Thoracic aorta (tissue), 2 donors: Measurements from ENCODE around the gene OR6K6. TPM values are rescaled to one million over a fixed set of nuclear protein-coding genes. Genes with fewer than 3 reads are reported as not detected.

Experiments used
- ATAC-seq: fragments of 150-250 bp; one replicate; pipeline ENCODE4 v1.8.0; 2017; ENCODE audit warnings: low read depth; ENCODE audit not compliant: insufficient number of reproducible peaks, low FRiP score
- DNase-seq: peaks from one replicate; pipeline ENCODE4 v3.0.0-alpha.2; 2020; ENCODE audit warnings: low spot score
- H3K27ac ChIP-seq, 2 donors: fragments of 200-600 bp; sonication (generic); 1 replicate in 1 of 2; 2 replicates in 1 of 2; pipeline ENCODE4 v1.5.1; 2016; ENCODE audit warnings: mild to moderate bottlenecking in 2 of 2, moderate library complexity in 2 of 2
- H3K27me3 ChIP-seq: fragments of 200-600 bp; sonication (generic); replicated peaks from 2 replicates; pipeline ENCODE4 v1.6.0; 2016; ENCODE audit warnings: mild to moderate bottlenecking; ENCODE audit not compliant: insufficient read depth
- H3K36me3 ChIP-seq: fragments of 200-600 bp; sonication (generic); one replicate; pipeline ENCODE4 v1.5.1; 2016
- H3K4me1 ChIP-seq, 2 donors: fragments of 200-600 bp; sonication (generic); 1 replicate in 1 of 2; 2 replicates in 1 of 2; pipeline versions ENCODE4 v1.5.1 to v1.6.0; 2016; ENCODE audit warnings: low read depth in 2 of 2, mild to moderate bottlenecking in 1 of 2; ENCODE audit not compliant: control insufficient read depth in 1 of 2
- H3K4me3 ChIP-seq: fragments of 200-600 bp; sonication (generic); 2 replicates; pipeline ENCODE4 v1.5.1; 2016; ENCODE audit warnings: mild to moderate bottlenecking
- H3K9me3 ChIP-seq: fragments of 200-600 bp; sonication (generic); 2 replicates; pipeline ENCODE4 v1.5.1; 2016
- CTCF ChIP-seq: fragments of 200-600 bp; sonication (generic); IDR thresholded peaks from one replicate; pipeline ENCODE4 v1.5.1; 2019; ENCODE audit warnings: antibody characterized with exemption
- total RNA-seq, 2 donors: library from RNA; depleted of rRNA; stranded (reverse); fragments of >200 nt; gene quantifications; one replicate each; pipeline versions ENCODE4 v1.1.0 to v1.2.3, GENCODE V29; 2016

The OR6K6 gene
- not detected for total RNA-seq

- no peak within 1 kb of the TSS for H3K4me3 ChIP-seq
- no peak for ATAC-seq
- H3K27ac ChIP-seq: no peak within 1 kb of the TSS
- no peaks in the 10 kb centered on the region for H3K27me3 ChIP-seq
- H3K9me3 ChIP-seq: no peaks in the 10 kb centered on the region
- DNase-seq: no peak
- no peaks in the 10 kb centered on the region for H3K36me3 ChIP-seq
- no peak for TF ChIP-seq CTCF
- no peaks in the 10 kb centered on the region for H3K4me1 ChIP-seq
Measured at GRCh38 chr1:158754420-158754819, at the start of gene OR6K6. OR6K6 (plus strand) TSS chr1:158754720; CDS start chr1:158754888, 168 bp downstream.

GRCh38 chr1:158706096-158706495 is 48.4 kb upstream of the OR6K6 start:
- Histone ChIP-seq H3K36me3 (no peaks in the 10 kb centered on the region), H3K9me3 (no peaks in the 10 kb centered on the region), H3K27ac (no peak overlapping the region), H3K4me3 (no peak overlapping the region), H3K27me3 (no peaks in the 10 kb centered on the region), H3K4me1 (no peaks in the 10 kb centered on the region)
- ATAC-seq (no peak), DNase-seq (no peak)
- TF ChIP-seq CTCF: no peak

GRCh38 chr1:158711098-158711497 is 43.4 kb upstream of the OR6K6 start:
- no peak for ATAC-seq
- no peak for TF ChIP-seq CTCF

GRCh38 chr1:158714754-158715153 is 39.8 kb upstream of the OR6K6 start:
- Histone ChIP-seq H3K9me3 (no peaks in the 10 kb centered on the region), H3K36me3 (no peaks in the 10 kb centered on the region)
- TF ChIP-seq CTCF: no peak

More at GRCh38 chr1:158711098-158711497, 43.4 kb upstream of the OR6K6 start:
- Histone ChIP-seq H3K36me3 (no peaks in the 10 kb centered on the region), H3K9me3 (no peaks in the 10 kb centered on the region), H3K4me3 (no peak overlapping the region), H3K27me3 (no peaks in the 10 kb centered on the region), H3K4me1 (no peaks in the 10 kb centered on the region), H3K27ac (no peak overlapping the region)
- no peak for DNase-seq

GRCh38 chr1:158716335-158716734 is 38.2 kb upstream of the OR6K6 start:
- ATAC-seq (no peak), DNase-seq (no peak)
- no peaks in the 10 kb centered on the region for H3K36me3 ChIP-seq
- H3K9me3 ChIP-seq: no peaks in the 10 kb centered on the region
- no peak overlapping the region for H3K4me3 ChIP-seq
- H3K27me3 ChIP-seq: no peaks in the 10 kb centered on the region
- no peak for TF ChIP-seq CTCF
- H3K4me1 ChIP-seq: no peaks in the 10 kb centered on the region
- no peak overlapping the region for H3K27ac ChIP-seq

More at GRCh38 chr1:158714754-158715153, 39.8 kb upstream of the OR6K6 start:
- no peaks in the 10 kb centered on the region for H3K4me1 ChIP-seq
- no peak for ATAC-seq
- H3K4me3 ChIP-seq: no peak overlapping the region
- no peak overlapping the region for H3K27ac ChIP-seq
- H3K27me3 ChIP-seq: no peaks in the 10 kb centered on the region
- no peak for DNase-seq
